Common myeloid progenitor, CD34-positive (primary cell): ENCODE data around the gene FXYD6.

Source experiments
- CTCF ChIA-PET: fragments of 350-600 bp; sonication (Branson Sonifier 250); formaldehyde crosslinking; loops from one replicate; lab custom pipeline; 2021; ENCODE audit warnings: antibody characterized with exemption; lab: Charles Lee
- POLR2A ChIA-PET: fragments of 350-600 bp; sonication (Branson Sonifier 250); formaldehyde crosslinking; loops from one replicate; lab custom pipeline; 2021; ENCODE audit warnings: antibody characterized with exemption; lab: Charles Lee
- DNase-seq, 3 donors: peaks; one replicate each; pipeline versions ENCODE4 v3.0.0 to v3.0.0-alpha.2; 2013
- H3K27ac ChIP-seq, 2 experiments: 1 replicate in 1 of 2; 2 replicates in 1 of 2; pipeline ENCODE4 v1.7.0; 2013; ENCODE audit warnings: inconsistent platforms in 2 of 2, low read length in 2 of 2, mild to moderate bottlenecking in 2 of 2, low read depth in 1 of 2, moderate library complexity in 1 of 2; ENCODE audit not compliant: severe bottlenecking in 2 of 2, insufficient read depth in 1 of 2, poor library complexity in 1 of 2
- H3K27me3 ChIP-seq, 5 experiments: replicated peaks in 2 of 5; 1 replicate in 3 of 5; 2 replicates in 2 of 5; pipeline versions ENCODE4 v1.6.1 to v1.7.0; 2013; ENCODE audit warnings: low read length in 4 of 5, mild to moderate bottlenecking in 2 of 5, moderate library complexity in 2 of 5, inconsistent platforms in 1 of 5; ENCODE audit not compliant: insufficient read depth in 5 of 5, control insufficient read depth in 4 of 5
- H3K36me3 ChIP-seq, 4 experiments: 1 replicate in 2 of 4; 2 replicates in 2 of 4; pipeline versions ENCODE4 v1.6.1 to v1.7.0; 2013; ENCODE audit warnings: low read length in 3 of 4, control low read depth in 1 of 4, mild to moderate bottlenecking in 1 of 4; ENCODE audit not compliant: control insufficient read depth in 4 of 4, insufficient read depth in 4 of 4
- H3K4me1 ChIP-seq, 4 experiments: 1 replicate in 3 of 4; 2 replicates in 1 of 4; pipeline versions ENCODE4 v1.6.1 to v1.7.1; 2013; ENCODE audit warnings: low read length in 3 of 4, mild to moderate bottlenecking in 3 of 4, control low read depth in 1 of 4, inconsistent platforms in 1 of 4, moderate library complexity in 1 of 4; ENCODE audit not compliant: control insufficient read depth in 4 of 4, insufficient read depth in 4 of 4; ENCODE audit errors: control extremely low read depth in 1 of 4
- H3K4me3 ChIP-seq, 7 experiments: 1 replicate in 4 of 7; 2 replicates in 3 of 7; pipeline versions ENCODE4 v1.5.1 to v1.7.0; 2013; ENCODE audit warnings: mild to moderate bottlenecking in 7 of 7, low read length in 6 of 7, moderate library complexity in 6 of 7, inconsistent platforms in 2 of 7, low read depth in 2 of 7, control low read depth in 1 of 7; ENCODE audit not compliant: insufficient read depth in 4 of 7, control insufficient read depth in 1 of 7; ENCODE audit errors: extremely low read depth in 1 of 7
- H3K9me3 ChIP-seq, 5 experiments: 1 replicate in 4 of 5; 2 replicates in 1 of 5; pipeline versions ENCODE4 v1.6.1 to v1.7.1; 2013; ENCODE audit warnings: low read length in 4 of 5, mild to moderate bottlenecking in 2 of 5, inconsistent platforms in 1 of 5, low read depth in 1 of 5, moderate library complexity in 1 of 5; ENCODE audit not compliant: control insufficient read depth in 4 of 5, insufficient read depth in 2 of 5; ENCODE audit errors: control extremely low read depth in 1 of 5
- WGBS: methylation state at CpG from one replicate; pipeline ENCODE4 v1.1.5; 2013; ENCODE audit not compliant: insufficient coverage; 5-methylcytosine and 5-hydroxymethylcytosine counted together

FXYD6 gene

GRCh38 chr11:117879516-117880480 lies 3.3 kb upstream of the FXYD6 start:
- CTCF ChIA-PET: interaction anchor here (0.6 to 1.5 kb wide), 2 partner anchors 11 to 40 kb away, joined by 3 to 4 read pairs; no protein-coding TSS in a partner anchor
- Histone ChIP-seq H3K27ac (no peak overlapping the region), H3K27me3 (peaks cover 0 to 41% (median 13%) of the 10 kb centered on the region in 5 experiments), H3K36me3 (no peaks in the 10 kb centered on the region), H3K9me3 (no peaks in the 10 kb centered on the region), H3K4me1 (peaks cover 0 to 23% (median 19%) of the 10 kb centered on the region in 4 experiments), H3K4me3 (no peak overlapping the region)
- WGBS: 99% methylated on average over 8 of the region's 11 CpGs
- POLR2A ChIA-PET: no interaction called here
- DNase-seq: no peak

- no peak for DNase-seq
- Histone ChIP-seq H3K27me3 (peaks cover 0 to 41% (median 13%) of the 10 kb centered on the region in 5 experiments), H3K36me3 (no peaks in the 10 kb centered on the region), H3K4me1 (peaks cover under 1 to 31% (median 27%) of the 10 kb centered on the region in 4 experiments), H3K4me3 (no peak overlapping the region), H3K9me3 (no peaks in the 10 kb centered on the region), H3K27ac (no peak overlapping the region)
- ChIA-PET POLR2A (no interaction called here), CTCF (interaction anchor here (1.3 to 1.5 kb wide), 2 partner anchors 29 to 41 kb away, joined by 3 to 4 read pairs; no protein-coding TSS in a partner anchor)
- 100% methylated on average over 3 of the region's 3 CpGs for WGBS
These were observed 2.5 kb upstream of the FXYD6 start for GRCh38 chr11:117878939-117879475.

GRCh38 chr11:117878314-117878938 lies 2.0 kb upstream of the FXYD6 start:
- CTCF ChIA-PET: interaction anchor here (1.3 to 1.5 kb wide), 3 partner anchors 26 to 41 kb away, joined by 3 to 5 read pairs (median 4); no protein-coding TSS in a partner anchor
- H3K36me3 ChIP-seq: no peaks in the 10 kb centered on the region
- no peak overlapping the region for H3K4me3 ChIP-seq
- H3K27me3 ChIP-seq: peaks cover 0 to 41% (median 13%) of the 10 kb centered on the region in 5 experiments
- no peak overlapping the region for H3K27ac ChIP-seq
- peak in 1 of 3 donors; percentile 7 for DNase-seq
- POLR2A ChIA-PET: no interaction called here
- 96% methylated on average over 5 of the region's 6 CpGs for WGBS
- no peaks in the 10 kb centered on the region for H3K9me3 ChIP-seq
- peaks cover 4 to 37% (median 32%) of the 10 kb centered on the region in 4 experiments for H3K4me1 ChIP-seq

DNA sequence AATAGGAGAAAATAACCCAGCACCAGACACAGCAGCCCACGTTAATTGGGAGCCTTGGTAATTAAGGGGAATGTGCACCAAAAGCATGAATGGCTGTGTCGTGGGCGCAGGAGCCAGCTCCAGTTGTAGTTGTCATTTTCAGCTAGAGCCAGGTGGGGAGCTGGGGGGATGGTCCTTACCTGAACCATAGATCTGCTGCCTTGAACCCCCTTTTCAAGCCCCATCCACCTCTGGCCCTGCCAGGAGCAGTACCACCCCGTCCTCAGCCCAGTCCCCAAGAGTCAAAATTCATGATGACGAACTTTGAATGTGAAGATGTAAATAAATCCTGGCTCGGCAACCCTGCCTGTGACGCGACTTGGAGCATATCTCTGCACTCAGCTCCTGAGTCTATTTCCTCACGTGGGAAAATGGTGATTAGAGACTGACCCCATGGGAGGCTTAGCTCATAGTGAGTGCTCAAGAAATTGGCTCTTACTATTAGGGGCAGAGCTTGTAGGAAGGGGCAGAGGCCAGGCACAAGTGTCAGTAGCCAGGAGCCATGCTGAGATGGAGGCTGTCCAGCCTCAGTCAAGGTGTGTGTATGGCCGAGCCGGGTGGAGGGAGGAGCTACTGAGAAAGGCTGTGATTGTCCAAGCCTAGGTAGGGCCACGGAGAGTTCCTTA lies 794 bp upstream of the FXYD6 start:
- Histone ChIP-seq H3K9me3 (no peaks in the 10 kb centered on the region), H3K27ac (no peak overlapping the region), H3K4me1 (peaks cover 8 to 48% (median 44%) of the 10 kb centered on the region in 4 experiments), H3K4me3 (peak overlapping the region in 6 of 7 experiments; percentile 26 to 75 (median 70)), H3K27me3 (peaks cover 0 to 41% (median 13%) of the 10 kb centered on the region in 5 experiments), H3K36me3 (no peaks in the 10 kb centered on the region)
- CTCF ChIA-PET: interaction anchor here (0.8 to 1.6 kb wide), 6 partner anchors 11 to 69 kb away, joined by 3 to 5 read pairs (median 4); no protein-coding TSS in a partner anchor
- POLR2A ChIA-PET: no interaction called here
- WGBS: 59% methylated on average over 10 of the region's 12 CpGs
- DNase-seq: no peak

- Histone ChIP-seq H3K36me3 (no peaks in the 10 kb centered on the region), H3K9me3 (no peaks in the 10 kb centered on the region), H3K4me1 (peaks cover 8 to 48% (median 44%) of the 10 kb centered on the region in 4 experiments), H3K27ac (no peak overlapping the region), H3K27me3 (peaks cover 0 to 41% (median 13%) of the 10 kb centered on the region in 5 experiments), H3K4me3 (peak overlapping the region; percentile 19 to 75 (median 66))
- CTCF ChIA-PET: interaction anchor here (1.3 to 1.8 kb wide), 3 partner anchors 12 to 68 kb away, joined by 4 to 5 read pairs (median 4); no protein-coding TSS in a partner anchor
- WGBS: 3% methylated on average over 4 of the region's 9 CpGs
- POLR2A ChIA-PET: no interaction called here
- peak in 1 of 3 donors; percentile 5 for DNase-seq
These were observed 458 bp downstream of the FXYD6 start for GRCh38 chr11:117876059-117876340.

DNA sequence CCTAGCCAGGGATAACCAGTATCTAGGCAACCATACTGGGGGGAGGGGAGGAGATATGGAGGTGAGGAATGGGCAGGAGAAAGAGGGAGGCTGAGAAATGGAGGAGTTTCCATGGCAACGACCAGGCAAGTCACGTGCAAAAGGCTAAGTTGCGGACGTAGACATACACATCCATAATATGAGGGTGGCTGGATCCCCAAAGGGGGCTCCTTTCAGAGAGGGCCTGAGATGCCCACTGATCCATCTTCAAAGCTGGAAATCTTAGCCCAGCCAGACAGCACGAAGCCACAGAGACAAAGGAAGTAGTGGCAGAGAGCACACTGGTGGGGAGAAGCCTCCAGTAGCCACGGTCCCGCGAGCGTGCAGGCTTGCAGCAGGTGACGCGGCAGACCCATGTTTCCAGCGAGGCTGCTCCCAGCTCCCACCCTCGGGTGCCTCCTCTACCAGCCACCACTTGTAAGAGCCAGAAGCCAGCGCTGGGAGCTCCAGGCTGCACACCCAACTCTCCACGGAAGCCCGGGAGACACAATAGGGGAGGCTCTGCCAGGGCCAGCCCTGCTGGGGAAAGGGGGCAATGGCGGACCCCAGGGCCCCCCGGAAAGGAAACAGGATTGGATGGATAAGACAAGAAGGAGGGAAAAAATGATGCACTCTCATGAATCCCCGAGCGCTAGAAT lies 938 bp downstream of the FXYD6 start:
- CTCF ChIA-PET: interaction anchor here (1.4 to 1.8 kb wide), 2 partner anchors 13 to 29 kb away, joined by 4 to 5 read pairs; no protein-coding TSS in a partner anchor
- Histone ChIP-seq H3K36me3 (no peaks in the 10 kb centered on the region), H3K4me1 (peaks cover 8 to 48% (median 44%) of the 10 kb centered on the region in 4 experiments), H3K27ac (no peak overlapping the region), H3K4me3 (peak overlapping the region; percentile 19 to 75 (median 66)), H3K27me3 (peaks cover 0 to 41% (median 13%) of the 10 kb centered on the region in 5 experiments), H3K9me3 (no peaks in the 10 kb centered on the region)
- WGBS: 2% methylated on average over 14 of the region's 20 CpGs
- DNase-seq: peak in 2 of 3 donors; percentile 43 to 56
- POLR2A ChIA-PET: no interaction called here
